Suprapubic skin (tissue), 4 donors: ENCODE data around the gene MAGI1. TPM values are rescaled to one million over a fixed set of nuclear protein-coding genes. Genes with fewer than 3 reads are reported as not detected.

Experiments used
- DNase-seq, 2 donors: peaks; one replicate each; pipeline ENCODE4 v3.0.0-alpha.2; 2019; ENCODE audit warnings: low spot score in 2 of 2
- H3K27ac ChIP-seq: fragments of 200-600 bp; sonication (generic); one replicate; pipeline ENCODE4 v1.5.1; 2019
- H3K27me3 ChIP-seq: fragments of 200-600 bp; sonication (generic); one replicate; pipeline ENCODE4 v1.5.1; 2019
- H3K36me3 ChIP-seq: fragments of 200-600 bp; sonication (generic); one replicate; pipeline ENCODE4 v1.5.1; 2019
- H3K4me1 ChIP-seq: fragments of 200-600 bp; sonication (generic); one replicate; pipeline ENCODE4 v1.5.1; 2019
- H3K4me3 ChIP-seq: fragments of 200-600 bp; sonication (generic); one replicate; pipeline ENCODE4 v1.5.1; 2019; ENCODE audit warnings: mild to moderate bottlenecking
- H3K9me3 ChIP-seq: fragments of 200-600 bp; sonication (generic); one replicate; pipeline ENCODE4 v1.5.1; 2019
- CTCF ChIP-seq, 2 donors: fragments of 200-600 bp in 1 of 2; fragments of 450-650 bp in 1 of 2; sonication (generic) in 1 of 2; IDR thresholded peaks; one replicate each; pipeline ENCODE4 v1.5.1; 2016 to 2019; ENCODE audit warnings: antibody characterized with exemption in 2 of 2, mild to moderate bottlenecking in 1 of 2, moderate library complexity in 1 of 2
- EP300 ChIP-seq: sonication (generic); formaldehyde crosslinking; IDR thresholded peaks from one replicate; pipeline ENCODE4 v1.6.1; 2017; ENCODE audit warnings: antibody characterized with exemption
- POLR2A ChIP-seq, 2 donors: fragments of 450-650 bp; IDR thresholded peaks; one replicate each; pipeline ENCODE4 v1.6.1; 2017; ENCODE audit warnings: antibody characterized with exemption in 2 of 2, mild to moderate bottlenecking in 2 of 2, moderate library complexity in 2 of 2
- POLR2AphosphoS5 ChIP-seq, 3 donors: sonication (generic); formaldehyde crosslinking; IDR thresholded peaks; one replicate each; pipeline ENCODE4 v1.6.1; 2017; ENCODE audit warnings: antibody characterized with exemption in 3 of 3
- WGBS: methylation state at CpG from one replicate; pipeline ENCODE4 v1.1.5; 2018; 5-methylcytosine and 5-hydroxymethylcytosine counted together
- total RNA-seq, 4 donors: library from RNA; depleted of rRNA; stranded (reverse); fragments of >200 nt; gene quantifications; one replicate each; pipeline ENCODE4 v1.1.0, GENCODE V29; 2016

Gene MAGI1
- total RNA-seq, 4 donors from 2014 or later: 37.9 to 71.5 (median 48.6) TPM

- TF ChIP-seq POLR2AphosphoS5 (IDR thresholded peaks at IDR 0.05) (no peak), CTCF (IDR thresholded peaks at IDR 0.05) (no peak), POLR2A (IDR thresholded peaks at IDR 0.05) (no peak), EP300 (no peak)
- Histone ChIP-seq H3K27ac (no peak overlapping the region), H3K9me3 (no peaks in the 10 kb centered on the region), H3K27me3 (no peaks in the 10 kb centered on the region), H3K4me1 (no peaks in the 10 kb centered on the region), H3K36me3 (no peaks in the 10 kb centered on the region), H3K4me3 (no peak overlapping the region)
- 80% methylated on average over 2 of the region's 2 CpGs for WGBS
- DNase-seq: no peak
Observed at GRCh38 chr3:65703820-65704219, 334.9 kb downstream of the MAGI1 start.

GRCh38 chr3:65703026-65703425 lies 335.7 kb downstream of the MAGI1 start:
- WGBS: 91% methylated on average over 5 of the region's 5 CpGs
- DNase-seq: no peak
- Histone ChIP-seq H3K27ac (no peak overlapping the region), H3K27me3 (no peaks in the 10 kb centered on the region), H3K4me1 (no peaks in the 10 kb centered on the region), H3K9me3 (no peaks in the 10 kb centered on the region), H3K36me3 (no peaks in the 10 kb centered on the region), H3K4me3 (no peak overlapping the region)
- no peak for TF ChIP-seq EP300
- no peak for TF ChIP-seq CTCF (IDR thresholded peaks at IDR 0.05)
- TF ChIP-seq POLR2A (IDR thresholded peaks at IDR 0.05): no peak
- TF ChIP-seq POLR2AphosphoS5 (IDR thresholded peaks at IDR 0.05): no peak

- Histone ChIP-seq H3K4me3 (no peak overlapping the region), H3K9me3 (no peaks in the 10 kb centered on the region), H3K4me1 (no peaks in the 10 kb centered on the region), H3K36me3 (no peaks in the 10 kb centered on the region), H3K27ac (no peak overlapping the region), H3K27me3 (no peaks in the 10 kb centered on the region)
- DNase-seq: no peak
- TF ChIP-seq POLR2AphosphoS5 (IDR thresholded peaks at IDR 0.05): no peak
- no peak for TF ChIP-seq EP300
- TF ChIP-seq POLR2A (IDR thresholded peaks at IDR 0.05): no peak
- 89% methylated on average over 2 of the region's 2 CpGs for whole genome bisulfite sequencing
Observed at GRCh38 chr3:65702202-65702601, 336.5 kb downstream of the MAGI1 start.

GRCh38 chr3:65701516-65701915 lies 337.2 kb downstream of the MAGI1 start:
- Histone ChIP-seq H3K4me1 (no peaks in the 10 kb centered on the region), H3K4me3 (no peak overlapping the region), H3K27me3 (no peaks in the 10 kb centered on the region), H3K36me3 (no peaks in the 10 kb centered on the region), H3K9me3 (no peaks in the 10 kb centered on the region), H3K27ac (no peak overlapping the region)
- no peak for DNase-seq
- WGBS: 92% methylated on average over 4 of the region's 4 CpGs
- TF ChIP-seq POLR2AphosphoS5 (IDR thresholded peaks at IDR 0.05) (no peak), POLR2A (IDR thresholded peaks at IDR 0.05) (no peak), CTCF (IDR thresholded peaks at IDR 0.05) (no peak), EP300 (no peak)

GRCh38 chr3:65689436-65689835 lies 349.3 kb downstream of the MAGI1 start:
- TF ChIP-seq CTCF (IDR thresholded peaks at IDR 0.05) (no peak), POLR2AphosphoS5 (IDR thresholded peaks at IDR 0.05) (no peak), EP300 (no peak), POLR2A (IDR thresholded peaks at IDR 0.05) (no peak)
- 59% methylated on average over 3 of the region's 3 CpGs for WGBS
- H3K4me3 ChIP-seq: no peak overlapping the region

GRCh38 chr3:65687741-65688140 lies 351.0 kb downstream of the MAGI1 start:
- WGBS: 92% methylated on average over 5 of the region's 5 CpGs
- TF ChIP-seq EP300: no peak
- no peak for TF ChIP-seq POLR2AphosphoS5 (IDR thresholded peaks at IDR 0.05)
- Histone ChIP-seq H3K9me3 (no peaks in the 10 kb centered on the region), H3K27me3 (no peaks in the 10 kb centered on the region), H3K4me3 (no peak overlapping the region), H3K27ac (no peak overlapping the region), H3K36me3 (no peaks in the 10 kb centered on the region), H3K4me1 (peaks cover 8% of the 10 kb centered on the region)
- no peak for DNase-seq

More at GRCh38 chr3:65689436-65689835, 349.3 kb downstream of the MAGI1 start:
- DNase-seq: no peak
- Histone ChIP-seq H3K36me3 (no peaks in the 10 kb centered on the region), H3K27me3 (no peaks in the 10 kb centered on the region), H3K4me1 (peaks cover 8% of the 10 kb centered on the region), H3K27ac (no peak overlapping the region), H3K9me3 (no peaks in the 10 kb centered on the region)
